ENCODE measurements around the gene GNB1L. TPM values are rescaled to one million over a fixed set of nuclear protein-coding genes. Genes with fewer than 3 reads are reported as not detected.

The GNB1L gene
- total RNA-seq, 1 experiment from 2014 or later, result 12.2 TPM

DNA sequence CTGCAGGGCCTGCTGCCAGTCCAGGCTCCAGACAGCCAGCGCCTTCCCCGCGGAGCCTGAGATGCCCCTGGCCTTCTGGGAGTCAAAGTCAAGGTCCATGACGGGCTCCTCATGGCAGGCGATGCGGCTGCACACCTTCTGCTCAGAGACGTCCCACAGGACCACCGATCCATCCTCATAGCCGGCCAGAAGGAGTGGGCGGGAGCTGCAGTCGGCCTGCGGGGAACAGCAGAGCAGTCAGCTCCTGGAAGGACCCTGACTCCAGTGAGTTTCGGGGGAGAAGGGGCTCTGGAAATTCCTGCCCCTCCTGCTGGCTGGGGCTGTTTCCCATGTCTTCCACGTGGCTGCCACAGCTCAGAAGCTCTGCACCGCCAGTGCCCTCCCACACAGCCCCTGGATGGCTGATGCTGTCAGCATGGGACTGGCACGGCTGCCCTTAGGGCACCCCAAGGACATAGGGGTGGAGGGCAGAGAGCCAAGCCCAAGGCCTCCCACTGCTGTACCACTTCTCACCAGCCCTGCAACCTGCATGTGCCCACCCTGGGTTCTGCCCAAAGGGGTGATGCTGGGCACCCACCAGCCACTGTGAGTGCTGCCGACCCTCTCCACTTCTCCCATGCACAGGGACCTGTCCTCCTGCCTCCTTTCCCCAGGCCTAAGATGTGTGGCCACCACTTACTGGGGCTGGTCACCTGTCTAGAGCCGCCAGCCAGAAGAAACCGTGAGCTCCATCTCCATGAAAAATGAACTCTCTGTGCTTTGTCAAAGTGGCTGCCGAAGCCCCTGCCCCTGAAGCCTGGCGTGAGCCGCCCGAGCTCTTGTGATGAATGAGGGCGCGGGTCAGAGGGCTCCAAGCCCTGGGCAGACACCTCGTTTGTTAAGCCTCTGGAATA is 52.4 kb downstream of the GNB1L start:
- no TSS peak for BruUV-seq (replicated peaks)
- ChIA-PET POLR2A (interaction anchor here (0.6 kb wide), 1 partner anchor 218 kb away, joined by 9 read pairs; no protein-coding TSS in a partner anchor), CTCF (no interaction called here)
- DNase-seq (ENCODE audit: low read depth, low spot score), result no peak
- H3K36me3 ChIP-seq (ENCODE audit: control insufficient read depth, insufficient read depth, low read length), result no peaks in the 10 kb centered on the region
- no peak overlapping the region for H3K27ac ChIP-seq (ENCODE audit: low read length)
- TF ChIP-seq SIN3A (IDR thresholded peaks at IDR 0.05; ENCODE audit: borderline replicate concordance, insufficient read depth, low read depth, low read length) (no peak), TCF7L2 (IDR thresholded peaks at IDR 0.05; ENCODE audit: low read depth, low read length) (no peak), POLR2AphosphoS5 (IDR thresholded peaks at IDR 0.05; ENCODE audit: low read depth, low read length) (no peak)
- TF ChIP-seq, protein P1, sequence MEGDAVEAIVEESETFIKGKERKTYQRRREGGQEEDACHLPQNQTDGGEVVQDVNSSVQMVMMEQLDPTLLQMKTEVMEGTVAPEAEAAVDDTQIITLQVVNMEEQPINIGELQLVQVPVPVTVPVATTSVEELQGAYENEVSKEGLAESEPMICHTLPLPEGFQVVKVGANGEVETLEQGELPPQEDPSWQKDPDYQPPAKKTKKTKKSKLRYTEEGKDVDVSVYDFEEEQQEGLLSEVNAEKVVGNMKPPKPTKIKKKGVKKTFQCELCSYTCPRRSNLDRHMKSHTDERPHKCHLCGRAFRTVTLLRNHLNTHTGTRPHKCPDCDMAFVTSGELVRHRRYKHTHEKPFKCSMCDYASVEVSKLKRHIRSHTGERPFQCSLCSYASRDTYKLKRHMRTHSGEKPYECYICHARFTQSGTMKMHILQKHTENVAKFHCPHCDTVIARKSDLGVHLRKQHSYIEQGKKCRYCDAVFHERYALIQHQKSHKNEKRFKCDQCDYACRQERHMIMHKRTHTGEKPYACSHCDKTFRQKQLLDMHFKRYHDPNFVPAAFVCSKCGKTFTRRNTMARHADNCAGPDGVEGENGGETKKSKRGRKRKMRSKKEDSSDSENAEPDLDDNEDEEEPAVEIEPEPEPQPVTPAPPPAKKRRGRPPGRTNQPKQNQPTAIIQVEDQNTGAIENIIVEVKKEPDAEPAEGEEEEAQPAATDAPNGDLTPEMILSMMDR (IDR thresholded peaks at IDR 0.05), result no peak
- TF ChIP-seq, protein P2, sequence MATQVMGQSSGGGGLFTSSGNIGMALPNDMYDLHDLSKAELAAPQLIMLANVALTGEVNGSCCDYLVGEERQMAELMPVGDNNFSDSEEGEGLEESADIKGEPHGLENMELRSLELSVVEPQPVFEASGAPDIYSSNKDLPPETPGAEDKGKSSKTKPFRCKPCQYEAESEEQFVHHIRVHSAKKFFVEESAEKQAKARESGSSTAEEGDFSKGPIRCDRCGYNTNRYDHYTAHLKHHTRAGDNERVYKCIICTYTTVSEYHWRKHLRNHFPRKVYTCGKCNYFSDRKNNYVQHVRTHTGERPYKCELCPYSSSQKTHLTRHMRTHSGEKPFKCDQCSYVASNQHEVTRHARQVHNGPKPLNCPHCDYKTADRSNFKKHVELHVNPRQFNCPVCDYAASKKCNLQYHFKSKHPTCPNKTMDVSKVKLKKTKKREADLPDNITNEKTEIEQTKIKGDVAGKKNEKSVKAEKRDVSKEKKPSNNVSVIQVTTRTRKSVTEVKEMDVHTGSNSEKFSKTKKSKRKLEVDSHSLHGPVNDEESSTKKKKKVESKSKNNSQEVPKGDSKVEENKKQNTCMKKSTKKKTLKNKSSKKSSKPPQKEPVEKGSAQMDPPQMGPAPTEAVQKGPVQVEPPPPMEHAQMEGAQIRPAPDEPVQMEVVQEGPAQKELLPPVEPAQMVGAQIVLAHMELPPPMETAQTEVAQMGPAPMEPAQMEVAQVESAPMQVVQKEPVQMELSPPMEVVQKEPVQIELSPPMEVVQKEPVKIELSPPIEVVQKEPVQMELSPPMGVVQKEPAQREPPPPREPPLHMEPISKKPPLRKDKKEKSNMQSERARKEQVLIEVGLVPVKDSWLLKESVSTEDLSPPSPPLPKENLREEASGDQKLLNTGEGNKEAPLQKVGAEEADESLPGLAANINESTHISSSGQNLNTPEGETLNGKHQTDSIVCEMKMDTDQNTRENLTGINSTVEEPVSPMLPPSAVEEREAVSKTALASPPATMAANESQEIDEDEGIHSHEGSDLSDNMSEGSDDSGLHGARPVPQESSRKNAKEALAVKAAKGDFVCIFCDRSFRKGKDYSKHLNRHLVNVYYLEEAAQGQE (IDR thresholded peaks at IDR 0.05; ENCODE audit: insufficient read depth in 1 of 2, low read depth in 2 of 2, low read length in 1 of 2), result no peak
- in situ Hi-C loops (cut with HindIII; ENCODE audit: low pct_unique_long_range_greater_than_20kb, low sequenced_read_pairs) (no loop called here), intact Hi-C loops (cut with micrococcal nuclease; ENCODE audit: unreplicated experiment) (no loop called here)
- H3K27me3 ChIP-seq (ENCODE audit: control insufficient read depth, insufficient read depth, low read length), result no peaks in the 10 kb centered on the region
- H3K9me3 ChIP-seq (ENCODE audit: control insufficient read depth, insufficient read depth, low read depth, low read length), result no peaks in the 10 kb centered on the region
- no peak for ATAC-seq
- H3K4me3 ChIP-seq (ENCODE audit: low read depth in 2 of 2, low read length in 2 of 2), result no peak overlapping the region
- H3K4me1 ChIP-seq (ENCODE audit: control insufficient read depth, insufficient read depth, low read length), result peaks cover 10% of the 10 kb centered on the region

DNA sequence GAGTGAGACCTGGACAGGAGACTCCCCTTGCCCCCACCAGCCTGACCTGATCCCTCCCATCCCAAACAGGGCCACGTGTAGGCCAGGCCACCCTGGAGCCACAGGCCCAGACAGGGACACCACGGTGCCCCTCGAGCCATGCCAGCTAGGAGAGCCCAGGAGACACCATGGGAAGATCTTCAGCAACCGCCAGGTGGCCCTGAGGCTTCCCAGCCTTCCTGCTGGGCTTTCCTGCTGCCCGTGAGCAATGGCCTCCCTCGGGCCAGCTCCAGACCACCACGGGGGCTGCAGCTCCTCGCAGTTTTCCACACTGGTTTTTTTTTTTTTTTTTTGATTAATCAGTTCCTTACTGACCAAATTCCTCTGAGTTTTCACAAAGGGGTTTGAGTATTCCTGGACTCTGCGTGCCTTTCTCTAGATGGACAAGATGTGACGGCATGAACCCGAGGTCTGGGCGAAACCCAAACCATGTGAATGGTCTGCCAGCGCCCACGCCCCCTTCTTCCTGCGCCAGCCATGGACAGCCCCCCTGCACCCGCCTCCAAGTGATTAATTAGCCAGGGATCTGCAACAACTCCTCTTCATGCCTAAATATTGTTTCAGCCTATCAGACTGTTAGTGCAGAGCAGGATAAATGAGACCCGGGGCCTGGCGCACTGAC is 53.2 kb downstream of the GNB1L start:
- no peak overlapping the region for H3K4me3 ChIP-seq (ENCODE audit: low read depth in 2 of 2, low read length in 2 of 2)
- ChIA-PET POLR2A (no interaction called here), CTCF (interaction anchor here (0.6 kb wide), 1 partner anchor 110 kb away, joined by 3 read pairs; no protein-coding TSS in a partner anchor)
- ATAC-seq, result no peak
- no TSS peak for BruUV-seq (replicated peaks)
- H3K4me1 ChIP-seq (ENCODE audit: control insufficient read depth, insufficient read depth, low read length), result peaks cover 4% of the 10 kb centered on the region
- in situ Hi-C loops (cut with HindIII; ENCODE audit: low pct_unique_long_range_greater_than_20kb, low sequenced_read_pairs) (no loop called here), intact Hi-C loops (cut with micrococcal nuclease; ENCODE audit: unreplicated experiment) (no loop called here)
- H3K27ac ChIP-seq (ENCODE audit: low read length), result no peak overlapping the region
- no peaks in the 10 kb centered on the region for H3K9me3 ChIP-seq (ENCODE audit: control insufficient read depth, insufficient read depth, low read depth, low read length)
- no peaks in the 10 kb centered on the region for H3K27me3 ChIP-seq (ENCODE audit: control insufficient read depth, insufficient read depth, low read length)
- no peaks in the 10 kb centered on the region for H3K36me3 ChIP-seq (ENCODE audit: control insufficient read depth, insufficient read depth, low read length)
- DNase-seq (ENCODE audit: low read depth, low spot score), result no peak
- TF ChIP-seq, protein P2 (IDR thresholded peaks at IDR 0.05; ENCODE audit: insufficient read depth in 1 of 2, low read depth in 2 of 2, low read length in 1 of 2), result no peak
- TF ChIP-seq POLR2AphosphoS5 (IDR thresholded peaks at IDR 0.05; ENCODE audit: low read depth, low read length) (no peak), TCF7L2 (IDR thresholded peaks at IDR 0.05; ENCODE audit: low read depth, low read length) (no peak), SIN3A (IDR thresholded peaks at IDR 0.05; ENCODE audit: borderline replicate concordance, insufficient read depth, low read depth, low read length) (no peak)
- TF ChIP-seq, protein P1 (IDR thresholded peaks at IDR 0.05), result no peak

All from Panc1 (cell line).